Ishikawa (cell line): Measurements from ENCODE around the gene ANKRD33B.

Experiments used
- CREB1 ChIP-seq: IDR thresholded peaks from 2 replicates; pipeline ENCODE4 v1.6.1; 2012; ENCODE audit warnings: low read depth
- EP300 ChIP-seq: IDR thresholded peaks from 2 replicates; pipeline ENCODE4 v1.6.1; 2012; ENCODE audit warnings: borderline replicate concordance
- FOXM1 ChIP-seq: IDR thresholded peaks from 2 replicates; pipeline ENCODE4 v1.6.1; 2012; ENCODE audit warnings: low read depth, borderline replicate concordance
- NFIC ChIP-seq: IDR thresholded peaks from 2 replicates; pipeline ENCODE4 v1.6.1; 2012
- TAF1 ChIP-seq: IDR thresholded peaks from 2 replicates; pipeline ENCODE4 v1.6.1; 2012; ENCODE audit warnings: low read depth, mild to moderate bottlenecking
- TCF12 ChIP-seq: IDR thresholded peaks from 2 replicates; pipeline ENCODE4 v1.6.1; 2012; ENCODE audit warnings: low read depth
- TF ChIP-seq, protein P1 (sequence below): IDR thresholded peaks from 2 replicates; pipeline ENCODE4 v1.6.1; 2012
- TF ChIP-seq, protein P2 (sequence below): IDR thresholded peaks from 2 replicates; pipeline ENCODE4 v1.6.1; 2012

GRCh38 chr5:10586555-10586954 is 22.7 kb downstream of the ANKRD33B start:
- TF ChIP-seq NFIC: no peak
- no peak for TF ChIP-seq TAF1
- TF ChIP-seq, protein P1, sequence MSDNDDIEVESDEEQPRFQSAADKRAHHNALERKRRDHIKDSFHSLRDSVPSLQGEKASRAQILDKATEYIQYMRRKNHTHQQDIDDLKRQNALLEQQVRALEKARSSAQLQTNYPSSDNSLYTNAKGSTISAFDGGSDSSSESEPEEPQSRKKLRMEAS: no peak
- TF ChIP-seq TCF12: no peak
- no peak for TF ChIP-seq EP300
- no peak for TF ChIP-seq FOXM1
- TF ChIP-seq, protein P2, sequence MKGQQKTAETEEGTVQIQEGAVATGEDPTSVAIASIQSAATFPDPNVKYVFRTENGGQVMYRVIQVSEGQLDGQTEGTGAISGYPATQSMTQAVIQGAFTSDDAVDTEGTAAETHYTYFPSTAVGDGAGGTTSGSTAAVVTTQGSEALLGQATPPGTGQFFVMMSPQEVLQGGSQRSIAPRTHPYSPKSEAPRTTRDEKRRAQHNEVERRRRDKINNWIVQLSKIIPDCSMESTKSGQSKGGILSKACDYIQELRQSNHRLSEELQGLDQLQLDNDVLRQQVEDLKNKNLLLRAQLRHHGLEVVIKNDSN: no peak
- TF ChIP-seq CREB1: no peak
